HUES6 (cell line): Measurements from ENCODE around the gene LGR4.

Experiments
- H3K27ac ChIP-seq: 2 replicates; pipeline ENCODE4 v1.7.0; 2013; ENCODE audit warnings: low read depth, mild to moderate bottlenecking, low read length, inconsistent platforms
- H3K27me3 ChIP-seq: 2 replicates; pipeline ENCODE4 v1.6.1; 2013; ENCODE audit warnings: low read length; ENCODE audit not compliant: control insufficient read depth, insufficient read depth
- H3K36me3 ChIP-seq: 2 replicates; pipeline ENCODE4 v1.6.1; 2013; ENCODE audit warnings: low read length; ENCODE audit not compliant: control insufficient read depth, insufficient read depth
- H3K4me1 ChIP-seq: 2 replicates; pipeline ENCODE4 v1.6.1; 2013; ENCODE audit warnings: low read length; ENCODE audit not compliant: control insufficient read depth, insufficient read depth
- H3K4me3 ChIP-seq: 2 replicates; pipeline ENCODE4 v1.5.1; 2013; ENCODE audit warnings: low read depth, low read length
- H3K9ac ChIP-seq: one replicate; pipeline ENCODE4 v1.6.1; 2013; ENCODE audit warnings: mild to moderate bottlenecking, low read length
- H3K9me3 ChIP-seq: 2 replicates; pipeline ENCODE4 v1.6.1; 2013; ENCODE audit warnings: low read depth, low read length; ENCODE audit not compliant: control insufficient read depth, insufficient read depth

Gene LGR4

DNA sequence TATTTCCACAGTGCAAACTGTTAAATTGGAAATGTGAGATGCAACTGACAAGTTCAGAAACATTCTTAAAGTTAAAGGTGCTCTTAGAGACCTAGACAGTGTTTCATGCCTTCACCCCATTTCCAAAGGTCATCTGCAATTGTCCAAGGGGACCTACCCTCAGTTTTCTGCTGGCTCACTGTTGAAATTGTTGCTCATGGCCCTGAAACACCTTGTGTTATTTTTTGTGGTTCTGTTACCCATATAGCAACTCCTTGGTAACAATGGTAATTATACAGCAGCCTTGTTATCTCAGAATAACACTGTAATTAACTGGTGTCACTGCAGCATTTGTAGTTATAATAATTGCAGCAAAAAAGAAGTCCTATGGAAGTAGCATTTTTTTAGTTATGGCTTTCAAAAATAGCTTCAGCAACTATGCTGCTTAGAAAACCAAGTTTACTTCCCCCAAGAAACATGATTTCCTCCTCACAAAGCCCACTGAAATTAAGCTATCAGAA is 60.3 kb downstream of the LGR4 start:
- Histone ChIP-seq H3K36me3 (peaks cover 10% of the 10 kb centered on the region), H3K9ac (no peak overlapping the region), H3K27ac (no peak overlapping the region), H3K9me3 (no peaks in the 10 kb centered on the region), H3K27me3 (no peaks in the 10 kb centered on the region), H3K4me1 (peaks cover 20% of the 10 kb centered on the region), H3K4me3 (no peak overlapping the region)

GRCh38 chr11:27411328-27411727 is 61.3 kb downstream of the LGR4 start:
- Histone ChIP-seq H3K9ac (no peak overlapping the region), H3K4me3 (no peak overlapping the region), H3K9me3 (no peaks in the 10 kb centered on the region), H3K27me3 (no peaks in the 10 kb centered on the region), H3K36me3 (peaks cover 10% of the 10 kb centered on the region), H3K4me1 (peaks cover 11% of the 10 kb centered on the region), H3K27ac (no peak overlapping the region)

- peaks cover 10% of the 10 kb centered on the region for H3K36me3 ChIP-seq
- H3K4me1 ChIP-seq = peaks cover 4% of the 10 kb centered on the region; the same call in 1 of the 2 replicates
- H3K9ac ChIP-seq = no peak overlapping the region
- H3K9me3 ChIP-seq = no peaks in the 10 kb centered on the region
- H3K27me3 ChIP-seq = no peaks in the 10 kb centered on the region
- no peak overlapping the region for H3K27ac ChIP-seq
- H3K4me3 ChIP-seq = no peak overlapping the region
These were observed 62.3 kb downstream of the LGR4 start for GRCh38 chr11:27410272-27410671.

GRCh38 chr11:27409742-27410141 is 62.8 kb downstream of the LGR4 start:
- Histone ChIP-seq H3K9ac (no peak overlapping the region), H3K4me3 (no peak overlapping the region), H3K4me1 (peaks cover 4% of the 10 kb centered on the region; the same call in 1 of the 2 replicates), H3K9me3 (no peaks in the 10 kb centered on the region), H3K36me3 (peaks cover 10% of the 10 kb centered on the region), H3K27me3 (no peaks in the 10 kb centered on the region), H3K27ac (no peak overlapping the region)

DNA sequence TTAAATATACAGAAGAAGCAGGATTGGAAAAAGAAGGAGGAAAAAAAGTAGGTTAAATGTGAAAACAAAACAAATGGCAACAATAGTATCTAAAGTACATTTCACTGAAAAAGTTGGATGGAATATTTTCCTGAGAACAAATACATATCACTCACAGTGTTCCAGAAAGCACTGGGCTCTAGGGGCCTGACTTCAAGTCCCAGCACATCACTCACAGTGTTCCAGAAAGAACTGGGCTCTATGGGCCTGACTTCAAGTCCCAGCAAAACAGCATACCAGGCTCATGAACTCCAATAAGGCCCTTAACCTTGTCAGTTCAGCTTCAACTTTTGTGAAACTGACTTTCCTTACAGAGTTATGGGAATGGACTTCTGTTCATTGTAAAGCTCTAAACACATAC is 63.5 kb downstream of the LGR4 start:
- Histone ChIP-seq H3K9ac (no peak overlapping the region), H3K9me3 (no peaks in the 10 kb centered on the region), H3K27me3 (no peaks in the 10 kb centered on the region), H3K36me3 (peaks cover 10% of the 10 kb centered on the region), H3K4me1 (no peaks in the 10 kb centered on the region), H3K27ac (no peak overlapping the region), H3K4me3 (no peak overlapping the region)

GRCh38 chr11:27408246-27408800 is 64.3 kb downstream of the LGR4 start:
- Histone ChIP-seq H3K4me3 (no peak overlapping the region), H3K27me3 (no peaks in the 10 kb centered on the region), H3K27ac (no peak overlapping the region), H3K4me1 (no peaks in the 10 kb centered on the region), H3K36me3 (peaks cover 10% of the 10 kb centered on the region), H3K9ac (no peak overlapping the region), H3K9me3 (no peaks in the 10 kb centered on the region)

DNA sequence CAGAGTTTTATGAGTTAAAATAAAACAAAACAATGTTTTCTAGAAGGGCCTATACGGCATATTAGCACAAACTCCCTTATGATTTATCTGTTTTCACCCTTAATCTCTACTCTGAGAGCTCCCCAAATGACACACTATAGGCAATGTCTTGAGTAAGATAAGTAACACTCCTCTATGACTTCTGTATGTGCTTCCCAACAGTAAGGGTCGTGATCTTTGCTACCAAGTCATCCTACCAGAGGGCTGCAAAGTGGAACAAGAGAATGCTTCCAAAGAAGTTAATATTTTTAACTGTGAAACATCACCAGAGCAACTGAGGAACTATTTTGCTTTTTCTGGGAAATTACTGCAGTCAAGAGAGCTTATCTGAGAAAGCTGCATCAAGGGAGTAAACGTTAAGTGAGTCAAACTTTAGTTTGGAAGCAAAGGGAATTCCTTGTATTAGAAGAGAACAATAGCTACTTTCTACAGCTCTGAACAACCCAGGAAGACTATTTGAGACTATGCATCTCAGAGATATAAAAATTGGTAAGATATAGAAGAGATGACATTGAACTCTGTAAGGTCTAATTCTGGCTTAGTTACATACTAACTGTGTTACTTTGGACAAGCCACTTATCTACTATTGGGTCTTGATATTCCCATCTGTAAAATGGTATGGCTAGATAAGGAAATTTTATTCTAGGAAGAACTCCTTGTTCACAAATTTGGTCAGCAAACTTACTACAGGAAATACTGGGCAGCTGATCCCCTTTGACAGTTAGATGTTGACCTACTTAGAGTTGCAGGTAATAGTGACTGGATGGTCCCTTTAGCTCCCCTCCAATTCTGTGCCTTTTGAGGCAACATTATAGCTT is 65.9 kb downstream of the LGR4 start:
- Histone ChIP-seq H3K27me3 (no peaks in the 10 kb centered on the region), H3K36me3 (peaks cover 5% of the 10 kb centered on the region), H3K4me1 (no peaks in the 10 kb centered on the region), H3K27ac (no peak overlapping the region), H3K9me3 (no peaks in the 10 kb centered on the region), H3K4me3 (no peak overlapping the region), H3K9ac (no peak overlapping the region)

GRCh38 chr11:27405134-27405533 is 67.5 kb downstream of the LGR4 start:
- Histone ChIP-seq H3K27me3 (no peaks in the 10 kb centered on the region), H3K9ac (no peak overlapping the region), H3K4me3 (no peak overlapping the region), H3K27ac (no peak overlapping the region), H3K4me1 (no peaks in the 10 kb centered on the region), H3K9me3 (no peaks in the 10 kb centered on the region), H3K36me3 (0 out of 2 replicates have a peak, but pooled peaks cover 2% of the 10 kb centered on the region)

- Histone ChIP-seq H3K4me1 (no peaks in the 10 kb centered on the region), H3K36me3 (0 out of 2 replicates have a peak, but pooled peaks cover 2% of the 10 kb centered on the region), H3K27ac (no peak overlapping the region), H3K9ac (no peak overlapping the region), H3K27me3 (no peaks in the 10 kb centered on the region), H3K9me3 (no peaks in the 10 kb centered on the region), H3K4me3 (no peak overlapping the region)
These were observed 68.2 kb downstream of the LGR4 start for GRCh38 chr11:27404427-27404826.

- Histone ChIP-seq H3K27ac (no peak overlapping the region), H3K4me1 (0 out of 2 replicates have a peak, but pooled peaks cover 1% of the 10 kb centered on the region)
These were observed 69.4 kb downstream of the LGR4 start for GRCh38 chr11:27403195-27403594.

GRCh38 chr11:27402450-27402849 is 70.1 kb downstream of the LGR4 start:
- H3K4me3 ChIP-seq = no peak overlapping the region
- H3K9ac ChIP-seq = no peak overlapping the region
- no peaks in the 10 kb centered on the region for H3K27me3 ChIP-seq
- 0 out of 2 replicates have a peak, but pooled peaks cover 2% of the 10 kb centered on the region for H3K36me3 ChIP-seq
- no peak overlapping the region for H3K27ac ChIP-seq
- peaks cover 9% of the 10 kb centered on the region; the same call in 1 of the 2 replicates for H3K4me1 ChIP-seq
- H3K9me3 ChIP-seq = no peaks in the 10 kb centered on the region

More at GRCh38 chr11:27403195-27403594, 69.4 kb downstream of the LGR4 start:
- no peak overlapping the region for H3K4me3 ChIP-seq
- no peak overlapping the region for H3K9ac ChIP-seq
- no peaks in the 10 kb centered on the region for H3K27me3 ChIP-seq
- H3K36me3 ChIP-seq = 0 out of 2 replicates have a peak, but pooled peaks cover 2% of the 10 kb centered on the region
- H3K9me3 ChIP-seq = no peaks in the 10 kb centered on the region
